GM19240 (cell line): ENCODE data around the gene ALDH6A1.

Experiments used
- DNase-seq: peaks from one replicate; pipeline ENCODE4 v3.0.0; 2011; ENCODE audit warnings: low spot score; ENCODE audit not compliant: insufficient read length

Gene ALDH6A1

GRCh38 chr14:74049876-74050495 is 34.3 kb downstream of the ALDH6A1 start:
- no peak for DNase-seq

GRCh38 chr14:74048281-74048680 is 36.0 kb downstream of the ALDH6A1 start:
- no peak for DNase-seq

- DNase-seq: no peak
Observed at GRCh38 chr14:74045522-74045921, 38.7 kb downstream of the ALDH6A1 start.

DNA sequence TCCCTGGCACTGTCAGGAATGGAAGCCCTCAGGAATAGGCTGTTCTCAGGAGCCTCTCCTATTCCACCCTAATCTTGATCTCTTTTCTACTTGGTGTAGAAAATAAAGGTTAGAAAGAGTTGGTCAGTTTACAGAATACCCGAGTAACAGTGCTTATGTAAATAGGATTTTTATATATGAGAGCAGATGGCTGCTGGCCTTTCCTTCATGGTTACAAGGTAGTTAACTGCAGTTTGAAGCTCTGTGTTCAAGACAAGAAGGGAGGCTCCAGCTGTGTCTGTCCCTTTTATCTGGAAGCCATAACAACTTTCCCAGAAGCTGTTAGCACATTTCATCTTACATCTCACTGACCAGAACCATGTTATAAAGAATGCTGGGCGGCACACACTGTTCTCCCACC is 42.0 kb downstream of the ALDH6A1 start:
- no peak for DNase-seq

GRCh38 chr14:74038020-74038859 is 46.0 kb downstream of the ALDH6A1 start:
- DNase-seq: peak; percentile 15

GRCh38 chr14:74035556-74035955 is 48.7 kb downstream of the ALDH6A1 start:
- no peak for DNase-seq

GRCh38 chr14:74034572-74034971 is 49.7 kb downstream of the ALDH6A1 start:
- DNase-seq: no peak

DNA sequence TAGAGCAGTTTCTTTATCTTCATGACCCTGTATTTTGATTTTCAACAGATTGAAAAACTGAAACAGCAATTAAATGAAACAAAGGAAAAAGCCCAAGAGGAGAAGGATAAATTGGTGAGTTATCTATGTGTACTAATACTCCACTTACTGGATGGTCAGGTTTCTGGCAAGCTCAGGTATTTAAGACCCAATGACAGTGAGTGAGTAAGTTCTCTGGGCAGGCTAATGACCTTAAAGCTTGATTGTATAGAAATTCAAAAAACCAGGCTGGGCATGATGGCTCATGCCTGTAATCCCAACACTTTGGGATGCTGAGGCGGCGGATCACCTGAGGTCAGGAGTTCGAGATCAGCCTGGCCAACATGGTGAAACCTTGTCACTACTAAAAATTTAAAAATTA is 55.1 kb downstream of the ALDH6A1 start:
- no peak for DNase-seq

DNA sequence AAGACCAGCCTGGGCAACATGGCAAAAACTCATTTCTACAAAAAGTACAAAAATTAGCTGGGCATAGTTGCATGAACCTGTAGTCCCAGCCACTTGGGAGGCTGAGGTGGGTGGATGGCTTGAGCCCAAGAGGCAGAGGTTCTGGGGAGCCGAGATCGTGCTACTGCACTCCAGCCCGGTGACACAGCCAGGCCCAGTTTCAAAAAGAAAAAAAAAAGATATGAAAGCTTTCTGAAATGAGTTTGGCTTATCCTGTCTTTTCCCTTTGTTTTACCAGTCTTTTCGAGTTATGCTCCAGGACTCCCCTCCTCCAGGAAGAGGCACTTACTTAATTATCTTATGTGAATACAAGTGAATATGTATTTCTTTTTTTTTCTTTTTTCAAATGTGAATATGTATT is 61.9 kb downstream of the ALDH6A1 start:
- DNase-seq: no peak

DNA sequence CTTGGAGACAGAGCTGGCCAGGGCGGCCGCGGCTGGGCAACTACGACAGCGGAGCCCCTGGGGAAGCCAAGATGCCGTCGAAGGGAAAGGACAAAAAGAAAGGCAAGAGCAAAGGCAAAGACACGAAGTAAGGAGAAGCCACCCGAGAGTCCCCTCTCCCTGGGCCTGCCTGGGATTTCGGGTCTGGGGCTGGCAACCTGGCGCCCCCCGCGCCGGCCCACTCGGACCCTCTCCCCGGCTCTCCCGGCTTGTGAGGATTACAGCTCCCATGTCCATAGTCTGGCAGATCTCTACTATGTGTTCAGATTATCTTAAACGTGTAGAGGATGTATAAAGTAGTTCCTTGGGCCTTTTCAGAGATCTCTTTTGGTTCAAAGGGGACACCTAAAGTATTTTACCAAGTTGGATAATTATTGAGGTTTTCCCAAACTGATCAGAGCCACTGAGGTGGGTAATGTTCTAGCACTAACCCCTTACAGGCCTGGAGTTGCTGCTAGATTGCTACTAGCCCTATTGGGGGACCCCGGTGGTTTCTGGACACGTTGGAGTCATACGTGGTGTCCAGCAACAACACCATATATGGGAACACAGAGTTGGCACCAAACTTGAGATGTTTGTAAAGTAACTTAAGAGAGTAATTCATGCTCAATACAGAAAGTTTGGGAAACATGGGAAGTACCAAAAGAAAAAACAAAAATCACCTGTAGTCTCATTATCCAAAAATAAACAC is 64.7 kb downstream of the ALDH6A1 start:
- no peak for DNase-seq

GRCh38 chr14:74018586-74019407 is 65.5 kb downstream of the ALDH6A1 start, which contains the start of the genes BBOF1 and ENTPD5:
Gene BBOF1 (plus strand): TSS chr14:74019349. CDS start chr14:74019479, 130 bp downstream.
Gene ENTPD5 (minus strand): TSS chr14:74019288. CDS start chr14:73988102, 31,186 bp downstream.
- DNase-seq: peak; percentile 81

DNA sequence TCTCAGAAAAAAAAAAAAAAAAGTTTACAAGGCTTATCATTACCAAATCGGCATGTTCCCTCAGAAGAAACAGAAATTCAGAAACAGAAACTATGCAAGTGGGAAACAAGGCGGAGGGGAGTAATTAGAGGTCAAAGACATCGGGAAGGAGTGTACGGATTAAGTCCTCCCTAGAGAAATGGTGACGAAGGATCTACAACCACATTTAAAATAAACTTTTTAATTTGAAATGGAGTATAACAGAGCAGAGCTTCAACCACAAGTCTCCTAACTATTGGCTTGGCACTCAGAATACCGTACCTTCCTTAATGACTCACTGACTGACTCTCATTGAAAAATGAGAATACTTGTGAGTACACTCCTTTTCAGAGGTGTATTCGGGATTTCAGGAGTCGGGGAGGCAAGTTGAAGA is 66.1 kb downstream of the ALDH6A1 start:
- DNase-seq: peak; percentile 8

- DNase-seq: no peak
Observed at GRCh38 chr14:74015963-74016362, 68.3 kb downstream of the ALDH6A1 start.

DNA sequence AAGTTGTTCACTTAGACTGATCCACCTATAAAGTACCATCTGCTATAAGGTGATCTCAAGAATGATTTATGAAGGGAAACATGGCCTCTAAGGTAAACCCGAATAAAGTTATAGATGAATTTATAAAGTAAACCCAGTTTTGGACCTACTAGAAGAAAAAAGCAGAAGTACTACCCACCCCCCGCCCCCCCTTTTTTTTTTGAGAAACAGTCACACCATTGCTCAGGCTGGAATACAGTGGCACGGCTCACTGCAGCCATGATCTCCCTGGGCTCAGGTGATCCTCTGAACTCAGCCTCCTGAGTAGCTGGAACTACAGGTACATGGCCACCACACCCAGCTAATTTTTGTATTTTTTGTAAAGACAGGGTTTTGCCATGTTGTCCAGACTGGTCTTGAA is 69.1 kb downstream of the ALDH6A1 start:
- DNase-seq: no peak

GRCh38 chr14:74014299-74014698 is 70.0 kb downstream of the ALDH6A1 start:
- no peak for DNase-seq

GRCh38 chr14:74008843-74009499 is 75.3 kb downstream of the ALDH6A1 start:
- no peak for DNase-seq
